ENCODE results near the gene ACTL8. TPM values are rescaled to one million over a fixed set of nuclear protein-coding genes. Genes with fewer than 3 reads are reported as not detected.

The ACTL8 gene
- polyA plus RNA-seq, 2 of the 4 experiments (the other 2 are of a cell fraction), result 0.30 to 1.3 TPM

Other genes starting within 250 kb of the ACTL8 start
- 3.5 and 4.1 TPM in 2 replicates for gene ARHGEF10L, start 215.6 kb upstream of the ACTL8 start, polyA plus RNA-seq (2011; rRNA removed)
- gene ARHGEF10L, start 215.6 kb upstream of the ACTL8 start, polyA plus RNA-seq (2017; fragmentation: RNase III; extraction: RNeasy Plus Mini Kit Qiagen cat#74134 plus additional on column Dnase treatment), result 4.1 to 5.2 TPM (median 4.4 TPM) in 3 replicates